DND-41 (cell line): ENCODE results near the gene WIF1.

ENCODE experiments used
- ATAC-seq: fragments of 200-7000 bp; cut with Tn5 transposase; 3 replicates; pipeline ENCODE4 v1.9.1; 2021; ENCODE audit warnings: low read depth; ENCODE audit not compliant: insufficient read depth
- DNase-seq: peaks from one replicate; pipeline ENCODE4 v3.0.0-alpha.2; 2020
- H2AFZ ChIP-seq: 2 replicates; pipeline ENCODE4 v1.6.0; 2012; ENCODE audit warnings: low read depth, low read length
- H3K27ac ChIP-seq: 2 replicates; pipeline ENCODE4 v1.5.1; 2012; ENCODE audit warnings: low read length, inconsistent platforms
- H3K27me3 ChIP-seq: fragments of 200-600 bp; sonication (generic); 2 replicates; pipeline ENCODE4 v1.6.0; 2012; ENCODE audit warnings: low read length, mild to moderate bottlenecking, inconsistent platforms; ENCODE audit not compliant: insufficient read depth, poor library complexity
- H3K36me3 ChIP-seq: 2 replicates; pipeline ENCODE4 v1.5.1; 2012; ENCODE audit warnings: low read length, inconsistent platforms; ENCODE audit not compliant: insufficient read depth
- H3K4me1 ChIP-seq: 2 replicates; pipeline ENCODE4 v1.5.1; 2012; ENCODE audit warnings: mild to moderate bottlenecking, low read length; ENCODE audit not compliant: insufficient read depth
- H3K4me2 ChIP-seq: 2 replicates; pipeline ENCODE4 v1.6.0; 2012; ENCODE audit warnings: mild to moderate bottlenecking, moderate library complexity, low read length, inconsistent platforms; ENCODE audit not compliant: insufficient read depth
- H3K4me3 ChIP-seq, 2 experiments: fragments of 200-600 bp in 1 of 2; shearing (Covaris generic) in 1 of 2; 2 replicates each; pipeline ENCODE4 v1.5.1; 2012 to 2016; ENCODE audit warnings: inconsistent platforms in 2 of 2, low read length in 2 of 2, mild to moderate bottlenecking in 2 of 2, low read depth in 1 of 2, moderate library complexity in 1 of 2
- H3K79me2 ChIP-seq: 2 replicates; pipeline ENCODE4 v1.6.0; 2012; ENCODE audit warnings: low read length, inconsistent platforms; ENCODE audit not compliant: insufficient read depth
- H3K9ac ChIP-seq: 2 replicates; pipeline ENCODE4 v1.6.0; 2012; ENCODE audit warnings: low read depth, mild to moderate bottlenecking, inconsistent platforms, low read length, moderate library complexity
- H3K9me3 ChIP-seq: 2 replicates; pipeline ENCODE4 v1.5.1; 2012; ENCODE audit warnings: low read length, moderate library complexity, mild to moderate bottlenecking, inconsistent platforms; ENCODE audit not compliant: insufficient read depth, severe bottlenecking
- H4K20me1 ChIP-seq: 2 replicates; pipeline ENCODE4 v1.6.0; 2012; ENCODE audit warnings: low read length; ENCODE audit not compliant: insufficient read depth
- CTCF ChIP-seq: IDR thresholded peaks from 2 replicates; pipeline ENCODE4 v1.5.1; 2012; ENCODE audit warnings: borderline replicate concordance, low read length, moderate library complexity, mild to moderate bottlenecking; ENCODE audit not compliant: poor library complexity, severe bottlenecking; ENCODE audit errors: extremely low read depth
- EZH2 ChIP-seq: IDR thresholded peaks from 3 replicates; pipeline ENCODE4 v1.6.1; 2012; ENCODE audit warnings: borderline replicate concordance, low read depth, mild to moderate bottlenecking, moderate library complexity, low read length, inconsistent platforms; ENCODE audit not compliant: severe bottlenecking

WIF1 gene

GRCh38 chr12:65045269-65045668 is 75.8 kb downstream of the WIF1 start:
- Histone ChIP-seq H3K4me2 (no peak overlapping the region), H3K4me1 (no peaks in the 10 kb centered on the region), H2AFZ (no peak overlapping the region)

DNA sequence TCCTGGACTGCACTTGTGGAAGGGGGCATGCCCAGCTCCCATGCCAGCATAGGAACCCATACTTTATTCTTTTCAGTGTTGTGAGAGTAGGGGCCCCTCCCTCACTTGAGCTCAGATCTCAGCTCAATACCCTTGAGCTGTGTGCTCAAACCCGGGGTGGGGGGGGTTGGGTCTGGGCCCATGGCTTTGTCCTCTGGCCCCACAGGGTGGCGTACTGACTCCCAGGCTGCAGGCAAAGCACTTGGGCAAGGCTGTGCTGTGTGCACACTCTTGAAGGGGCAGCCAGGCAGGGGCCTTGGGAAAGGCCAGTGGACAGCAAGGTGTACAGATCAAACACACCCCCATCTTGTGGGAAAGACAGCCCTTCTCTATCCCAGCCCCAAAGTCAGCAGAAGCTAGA is 81.8 kb downstream of the WIF1 start:
- Histone ChIP-seq H2AFZ (no peak overlapping the region), H3K9ac (no peak overlapping the region), H3K27ac (no peak overlapping the region), H3K79me2 (no peaks in the 10 kb centered on the region), H3K4me2 (no peak overlapping the region), H3K27me3 (no peaks in the 10 kb centered on the region), H4K20me1 (no peaks in the 10 kb centered on the region), H3K36me3 (no peaks in the 10 kb centered on the region), H3K4me3 (no peak overlapping the region), H3K9me3 (no peaks in the 10 kb centered on the region), H3K4me1 (no peaks in the 10 kb centered on the region)
- no peak for DNase-seq
- ATAC-seq: no peak
- TF ChIP-seq CTCF: no peak
- no peak for TF ChIP-seq EZH2

More at GRCh38 chr12:65045269-65045668, 75.8 kb downstream of the WIF1 start:
- Histone ChIP-seq H3K9ac (no peak overlapping the region), H4K20me1 (no peaks in the 10 kb centered on the region), H3K27ac (no peak overlapping the region), H3K36me3 (no peaks in the 10 kb centered on the region), H3K27me3 (peaks cover 3% of the 10 kb centered on the region), H3K79me2 (no peaks in the 10 kb centered on the region), H3K4me3 (no peak overlapping the region), H3K9me3 (no peaks in the 10 kb centered on the region)
- TF ChIP-seq EZH2 (no peak), CTCF (no peak)
- ATAC-seq: no peak
- DNase-seq: no peak

DNA sequence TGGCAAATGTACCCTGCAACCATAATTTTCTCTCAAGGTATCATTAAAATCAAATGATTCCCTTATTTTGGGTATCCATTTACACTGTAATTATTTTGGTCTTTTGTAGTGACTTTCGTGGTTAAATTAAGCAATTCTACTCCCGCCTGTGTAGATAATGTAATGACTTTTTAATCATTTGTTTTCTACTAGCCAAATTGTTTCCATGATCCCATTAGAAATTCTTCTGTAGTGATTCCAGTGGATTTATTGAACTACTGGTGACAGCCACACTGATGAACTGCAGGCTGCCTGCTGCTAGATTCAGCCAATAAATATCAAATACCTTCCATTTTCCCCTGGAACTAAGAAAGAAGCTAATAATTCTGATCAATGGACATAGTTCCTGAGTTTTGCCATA is 96.0 kb downstream of the WIF1 start:
- Histone ChIP-seq H2AFZ (no peak overlapping the region), H3K36me3 (no peaks in the 10 kb centered on the region), H4K20me1 (no peaks in the 10 kb centered on the region), H3K4me2 (no peak overlapping the region), H3K4me3 (no peak overlapping the region), H3K4me1 (no peaks in the 10 kb centered on the region), H3K9ac (no peak overlapping the region), H3K27me3 (no peaks in the 10 kb centered on the region), H3K9me3 (no peaks in the 10 kb centered on the region), H3K27ac (no peak overlapping the region), H3K79me2 (no peaks in the 10 kb centered on the region)
- DNase-seq (no peak), ATAC-seq (no peak)
- no peak for TF ChIP-seq CTCF
- no peak for TF ChIP-seq EZH2

DNA sequence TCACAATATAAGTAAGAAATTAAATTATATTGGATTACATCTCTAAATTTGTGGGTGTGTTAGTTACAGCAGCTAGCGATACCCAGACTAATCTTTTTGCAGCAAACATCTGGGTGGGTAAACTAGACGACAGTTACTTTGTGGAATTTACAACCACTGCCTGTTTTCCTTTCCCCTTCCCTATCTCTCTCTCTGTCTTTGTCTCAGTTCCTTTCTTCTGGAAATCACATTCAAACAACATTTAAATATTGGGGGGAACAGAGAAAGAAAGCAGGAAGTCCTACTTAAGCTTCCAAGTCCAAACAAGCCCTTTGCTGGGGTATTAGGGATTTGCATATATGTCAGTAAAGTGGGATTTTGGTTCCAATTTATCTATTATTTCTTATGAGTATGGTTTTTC is 97.6 kb downstream of the WIF1 start:
- Histone ChIP-seq H3K79me2 (no peaks in the 10 kb centered on the region), H4K20me1 (no peaks in the 10 kb centered on the region), H3K36me3 (no peaks in the 10 kb centered on the region), H3K27ac (no peak overlapping the region), H3K9ac (no peak overlapping the region), H3K4me2 (no peak overlapping the region), H3K4me1 (no peaks in the 10 kb centered on the region), H3K4me3 (no peak overlapping the region), H3K27me3 (no peaks in the 10 kb centered on the region), H3K9me3 (no peaks in the 10 kb centered on the region), H2AFZ (no peak overlapping the region)
- ATAC-seq (no peak), DNase-seq (no peak)
- TF ChIP-seq EZH2 (no peak), CTCF (no peak)
